GM18502 (cell line): ENCODE data around the gene DLX2.

Experiments used
- ATAC-seq: cut with Tn5 transposase; IDR thresholded peaks from one replicate; pipeline ENCODE4 v1.9.1; 2021; ENCODE audit warnings: mild to moderate bottlenecking; ENCODE audit not compliant: unreplicated experiment, poor library complexity

The DLX2 gene

GRCh38 chr2:172095146-172095904, 7.4 kb downstream of the DLX2 start:
- ATAC-seq, result peak; percentile 47

GRCh38 chr2:172094294-172095145, 8.2 kb downstream of the DLX2 start:
- ATAC-seq, result peak; percentile 7

- ATAC-seq, result no peak
Observed at GRCh38 chr2:172093416-172094293, 9.0 kb downstream of the DLX2 start.

- ATAC-seq, result no peak
Observed at GRCh38 chr2:172092716-172093415, 9.8 kb downstream of the DLX2 start.

- no peak for ATAC-seq
Observed at GRCh38 chr2:172091761-172092566, 10.7 kb downstream of the DLX2 start.

GRCh38 chr2:172091000-172091641, 11.6 kb downstream of the DLX2 start:
- ATAC-seq, result no peak

- no peak for ATAC-seq
Observed at GRCh38 chr2:172090044-172090961, 12.4 kb downstream of the DLX2 start.

GRCh38 chr2:172089633-172090032, 13.1 kb downstream of the DLX2 start:
- no peak for ATAC-seq

- no peak for ATAC-seq
Observed at GRCh38 chr2:172089005-172089504, 13.6 kb downstream of the DLX2 start.

GRCh38 chr2:172088245-172089004, 14.3 kb downstream of the DLX2 start:
- ATAC-seq, result no peak

- ATAC-seq, result no peak
Observed at GRCh38 chr2:172087780-172088244, 14.9 kb downstream of the DLX2 start.

GRCh38 chr2:172087207-172087779, 15.4 kb downstream of the DLX2 start:
- ATAC-seq, result no peak

- ATAC-seq, result no peak
Observed at GRCh38 chr2:172086241-172087206, 16.2 kb downstream of the DLX2 start.

- peak; percentile 23 for ATAC-seq
Observed at GRCh38 chr2:172085460-172086159, 17.1 kb downstream of the DLX2 start, which contains the start of gene DLX1. DLX1 (plus strand) TSS chr2:172085507; CDS start chr2:172085678, 171 bp downstream.
